Measurements from ENCODE around the gene PTPN3. TPM values are rescaled to one million over a fixed set of nuclear protein-coding genes. Genes with fewer than 3 reads are reported as not detected.

Gene PTPN3
- total RNA-seq, 1 experiment from 2014 or later = not detected

DNA sequence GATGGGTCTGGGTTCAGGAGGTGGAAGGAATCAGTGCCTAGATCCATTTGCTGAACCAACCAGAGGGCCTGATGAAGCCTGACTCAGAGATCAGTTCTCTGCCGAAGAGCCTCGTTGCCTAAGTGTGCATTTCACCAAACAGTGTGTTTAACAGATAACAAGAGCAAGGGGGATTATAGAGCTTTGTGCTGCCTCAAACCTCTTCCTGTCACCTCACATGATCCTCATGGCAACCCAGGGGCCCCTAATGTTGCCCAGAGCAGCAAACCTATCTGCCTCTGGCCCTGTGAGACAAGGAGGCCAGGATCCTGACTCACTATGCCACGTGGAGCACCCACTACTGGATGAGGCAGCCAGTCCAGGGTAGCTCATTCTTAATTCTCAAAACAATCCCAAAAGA, 110.9 kb downstream of the PTPN3 start:
- Histone ChIP-seq H4K20me1 (ENCODE audit: insufficient read depth, low read depth, low read length) (no peaks in the 10 kb centered on the region), H3K9ac (ENCODE audit: low read length) (no peak overlapping the region), H3K27me3 (ENCODE audit: low read length) (no peaks in the 10 kb centered on the region), H3K9me3 (ENCODE audit: low read length) (no peaks in the 10 kb centered on the region), H3K9me2 (replicated peaks; ENCODE audit: insufficient read depth, low read length) (no peaks in the 10 kb centered on the region), H3K79me2 (ENCODE audit: low read length) (no peaks in the 10 kb centered on the region), H3K27ac (ENCODE audit: low read length) (no peak overlapping the region), H3K36me3 (ENCODE audit: insufficient read depth, low read length) (no peaks in the 10 kb centered on the region), H2AFZ (ENCODE audit: low read length) (no peak overlapping the region), H3K4me2 (ENCODE audit: low read depth, low read length, poor library complexity, severe bottlenecking) (no peak overlapping the region), H3K4me3 (ENCODE audit: low read length) (no peak overlapping the region), H3K4me1 (ENCODE audit: low read length) (no peaks in the 10 kb centered on the region)
- no peak for DNase-seq

DNA sequence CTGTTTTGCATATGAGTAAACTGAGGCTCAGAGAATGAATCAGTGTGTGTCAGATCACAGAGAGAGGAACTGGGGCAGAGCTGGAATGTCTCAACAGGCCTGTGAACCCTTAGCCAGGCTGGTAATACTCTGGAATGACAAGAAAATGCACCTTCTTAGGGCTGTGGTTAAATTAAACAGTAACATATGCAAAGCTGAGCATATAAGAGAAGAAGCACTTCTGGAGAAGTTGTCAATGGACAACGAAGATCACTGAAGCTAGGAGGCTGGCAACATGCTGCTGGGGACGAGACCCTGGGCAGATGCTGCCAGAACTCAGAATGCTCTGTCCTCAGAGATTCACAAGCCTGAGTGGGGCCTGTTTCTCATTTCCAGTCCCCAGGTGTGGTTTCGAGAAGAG, 112.6 kb downstream of the PTPN3 start:
- Histone ChIP-seq H4K20me1 (ENCODE audit: insufficient read depth, low read depth, low read length) (no peaks in the 10 kb centered on the region), H3K4me2 (ENCODE audit: low read depth, low read length, poor library complexity, severe bottlenecking) (no peak overlapping the region), H2AFZ (ENCODE audit: low read length) (no peak overlapping the region), H3K9me2 (replicated peaks; ENCODE audit: insufficient read depth, low read length) (no peaks in the 10 kb centered on the region), H3K27ac (ENCODE audit: low read length) (no peak overlapping the region), H3K9me3 (ENCODE audit: low read length) (no peaks in the 10 kb centered on the region), H3K9ac (ENCODE audit: low read length) (no peak overlapping the region), H3K4me1 (ENCODE audit: low read length) (no peaks in the 10 kb centered on the region), H3K4me3 (ENCODE audit: low read length) (no peak overlapping the region), H3K79me2 (ENCODE audit: low read length) (no peaks in the 10 kb centered on the region), H3K27me3 (ENCODE audit: low read length) (no peaks in the 10 kb centered on the region), H3K36me3 (ENCODE audit: insufficient read depth, low read length) (no peaks in the 10 kb centered on the region)
- DNase-seq = no peak

DNA sequence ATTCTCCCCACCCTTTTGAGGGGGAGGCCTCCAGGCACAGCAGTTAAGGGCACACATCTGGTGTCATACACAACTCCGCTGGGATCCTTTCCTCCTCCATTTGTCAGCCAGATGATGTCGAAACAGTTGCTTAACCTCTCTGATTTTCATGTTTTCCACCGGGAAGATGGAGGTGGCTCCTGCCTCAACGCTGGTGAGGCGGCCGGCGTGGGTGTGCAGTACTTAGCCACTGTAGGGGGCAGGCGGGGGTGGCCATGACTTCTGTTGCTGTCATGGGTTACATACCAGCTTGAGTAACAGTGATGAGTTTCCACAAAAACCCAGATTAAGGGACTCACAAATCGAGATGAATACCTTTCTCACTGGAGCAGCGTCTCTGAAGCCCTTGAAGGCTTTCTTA, 114.2 kb downstream of the PTPN3 start:
- Histone ChIP-seq H3K36me3 (ENCODE audit: insufficient read depth, low read length) (no peaks in the 10 kb centered on the region), H3K9ac (ENCODE audit: low read length) (no peak overlapping the region), H3K27ac (ENCODE audit: low read length) (no peak overlapping the region), H3K4me1 (ENCODE audit: low read length) (no peaks in the 10 kb centered on the region), H4K20me1 (ENCODE audit: insufficient read depth, low read depth, low read length) (no peaks in the 10 kb centered on the region), H3K79me2 (ENCODE audit: low read length) (no peaks in the 10 kb centered on the region), H3K27me3 (ENCODE audit: low read length) (no peaks in the 10 kb centered on the region), H3K9me2 (replicated peaks; ENCODE audit: insufficient read depth, low read length) (no peaks in the 10 kb centered on the region), H3K4me2 (ENCODE audit: low read depth, low read length, poor library complexity, severe bottlenecking) (no peak overlapping the region), H3K4me3 (ENCODE audit: low read length) (no peak overlapping the region), H3K9me3 (ENCODE audit: low read length) (no peaks in the 10 kb centered on the region), H2AFZ (ENCODE audit: low read length) (no peak overlapping the region)
- no peak for DNase-seq

DNA sequence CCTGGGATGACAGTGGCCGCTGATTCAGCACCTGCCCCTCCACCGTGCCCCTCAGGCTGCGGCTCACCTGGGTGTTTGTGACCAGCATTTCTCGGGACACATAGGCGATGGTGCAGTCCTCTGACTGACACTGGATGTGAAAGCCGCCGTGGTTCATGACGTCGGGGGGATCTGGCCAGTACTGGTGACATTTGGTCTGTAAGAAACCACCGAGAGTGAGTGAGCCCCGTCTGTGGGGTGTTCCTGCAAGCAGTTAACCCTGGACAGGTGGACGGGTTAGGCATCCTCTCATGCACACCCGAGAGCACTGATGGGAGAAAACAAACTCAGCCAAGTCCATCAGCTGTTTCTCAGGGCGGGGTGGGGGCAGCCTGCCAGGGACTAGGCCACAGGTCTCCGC, 114.8 kb downstream of the PTPN3 start:
- no peak for DNase-seq
- Histone ChIP-seq H3K4me1 (ENCODE audit: low read length) (no peaks in the 10 kb centered on the region), H3K4me2 (ENCODE audit: low read depth, low read length, poor library complexity, severe bottlenecking) (no peak overlapping the region), H3K27ac (ENCODE audit: low read length) (no peak overlapping the region), H4K20me1 (ENCODE audit: insufficient read depth, low read depth, low read length) (no peaks in the 10 kb centered on the region), H3K4me3 (ENCODE audit: low read length) (no peak overlapping the region), H3K79me2 (ENCODE audit: low read length) (no peaks in the 10 kb centered on the region), H3K9me2 (replicated peaks; ENCODE audit: insufficient read depth, low read length) (no peaks in the 10 kb centered on the region), H3K27me3 (ENCODE audit: low read length) (no peaks in the 10 kb centered on the region), H3K9ac (ENCODE audit: low read length) (no peak overlapping the region), H3K9me3 (ENCODE audit: low read length) (no peaks in the 10 kb centered on the region), H2AFZ (ENCODE audit: low read length) (no peak overlapping the region), H3K36me3 (ENCODE audit: insufficient read depth, low read length) (no peaks in the 10 kb centered on the region)

GRCh38 chr9:109382585-109382984, 115.5 kb downstream of the PTPN3 start:
- Histone ChIP-seq H3K9me2 (replicated peaks; ENCODE audit: insufficient read depth, low read length) (no peaks in the 10 kb centered on the region), H4K20me1 (ENCODE audit: insufficient read depth, low read depth, low read length) (no peaks in the 10 kb centered on the region), H3K27ac (ENCODE audit: low read length) (no peak overlapping the region), H2AFZ (ENCODE audit: low read length) (no peak overlapping the region), H3K4me1 (ENCODE audit: low read length) (no peaks in the 10 kb centered on the region), H3K4me2 (ENCODE audit: low read depth, low read length, poor library complexity, severe bottlenecking) (no peak overlapping the region), H3K36me3 (ENCODE audit: insufficient read depth, low read length) (no peaks in the 10 kb centered on the region), H3K9ac (ENCODE audit: low read length) (no peak overlapping the region), H3K4me3 (ENCODE audit: low read length) (no peak overlapping the region), H3K9me3 (ENCODE audit: low read length) (no peaks in the 10 kb centered on the region), H3K79me2 (ENCODE audit: low read length) (no peaks in the 10 kb centered on the region), H3K27me3 (ENCODE audit: low read length) (no peaks in the 10 kb centered on the region)
- DNase-seq = no peak

- no peaks in the 10 kb centered on the region for H4K20me1 ChIP-seq (ENCODE audit: insufficient read depth, low read depth, low read length)
Measured at GRCh38 chr9:109382182-109382581, 115.9 kb downstream of the PTPN3 start.

DNA sequence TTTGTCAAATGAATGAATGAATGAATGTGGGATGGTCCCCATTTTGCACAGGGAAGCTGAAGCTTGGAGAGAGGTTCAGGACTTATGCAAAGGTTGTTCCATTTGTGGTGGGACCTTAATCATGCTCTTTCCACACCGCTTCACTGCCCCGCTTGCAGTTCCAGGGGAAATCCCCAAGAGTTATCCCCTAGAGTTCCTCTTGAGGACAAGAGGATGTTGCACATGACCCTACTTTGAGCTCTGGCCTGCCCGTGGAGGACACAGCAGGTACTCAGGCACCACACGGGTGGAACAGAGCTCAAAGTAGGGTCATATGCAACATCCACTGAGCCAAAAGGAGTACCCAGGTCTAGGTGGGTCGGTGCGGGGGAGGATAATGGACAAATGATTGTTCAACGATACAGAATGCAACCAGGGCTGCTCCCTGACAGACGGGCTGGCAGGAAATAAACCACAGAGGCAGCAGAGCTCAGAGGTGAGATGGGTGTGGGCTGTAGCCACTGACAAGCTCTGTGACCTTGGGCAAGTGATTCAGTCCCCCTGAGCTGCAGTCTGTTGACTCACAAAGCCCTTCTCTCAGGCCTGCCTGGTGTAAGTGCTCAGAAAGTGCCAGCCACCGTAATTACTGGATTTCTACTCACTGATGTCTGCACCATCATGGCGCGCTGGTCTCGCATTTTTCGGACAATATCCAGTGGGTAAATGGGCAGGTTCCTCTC, 116.9 kb downstream of the PTPN3 start:
- Histone ChIP-seq H3K4me1 (ENCODE audit: low read length) (no peaks in the 10 kb centered on the region), H3K79me2 (ENCODE audit: low read length) (no peaks in the 10 kb centered on the region), H4K20me1 (ENCODE audit: insufficient read depth, low read depth, low read length) (no peaks in the 10 kb centered on the region), H3K27me3 (ENCODE audit: low read length) (no peaks in the 10 kb centered on the region), H3K9ac (ENCODE audit: low read length) (no peak overlapping the region), H3K9me3 (ENCODE audit: low read length) (no peaks in the 10 kb centered on the region), H3K9me2 (replicated peaks; ENCODE audit: insufficient read depth, low read length) (no peaks in the 10 kb centered on the region), H2AFZ (ENCODE audit: low read length) (no peak overlapping the region), H3K27ac (ENCODE audit: low read length) (no peak overlapping the region), H3K4me2 (ENCODE audit: low read depth, low read length, poor library complexity, severe bottlenecking) (no peak overlapping the region), H3K36me3 (ENCODE audit: insufficient read depth, low read length) (no peaks in the 10 kb centered on the region), H3K4me3 (ENCODE audit: low read length) (no peak overlapping the region)
- DNase-seq = no peak

More at GRCh38 chr9:109382182-109382581, 115.9 kb downstream of the PTPN3 start:
- no peak overlapping the region for H3K4me3 ChIP-seq (ENCODE audit: low read length)
- no peaks in the 10 kb centered on the region for H3K36me3 ChIP-seq (ENCODE audit: insufficient read depth, low read length)
- H3K27me3 ChIP-seq (ENCODE audit: low read length) = no peaks in the 10 kb centered on the region
- H3K9me2 ChIP-seq (replicated peaks; ENCODE audit: insufficient read depth, low read length) = no peaks in the 10 kb centered on the region
- H2AFZ ChIP-seq (ENCODE audit: low read length) = no peak overlapping the region
- no peaks in the 10 kb centered on the region for H3K9me3 ChIP-seq (ENCODE audit: low read length)
- H3K4me1 ChIP-seq (ENCODE audit: low read length) = no peaks in the 10 kb centered on the region
- no peaks in the 10 kb centered on the region for H3K79me2 ChIP-seq (ENCODE audit: low read length)
- DNase-seq = no peak
- H3K27ac ChIP-seq (ENCODE audit: low read length) = no peak overlapping the region
- H3K9ac ChIP-seq (ENCODE audit: low read length) = no peak overlapping the region
- H3K4me2 ChIP-seq (ENCODE audit: low read depth, low read length, poor library complexity, severe bottlenecking) = no peak overlapping the region

- H2AFZ ChIP-seq (ENCODE audit: low read length) = no peak overlapping the region
- no peaks in the 10 kb centered on the region for H3K79me2 ChIP-seq (ENCODE audit: low read length)
- no peaks in the 10 kb centered on the region for H3K4me1 ChIP-seq (ENCODE audit: low read length)
- H4K20me1 ChIP-seq (ENCODE audit: insufficient read depth, low read depth, low read length) = no peaks in the 10 kb centered on the region
- H3K4me2 ChIP-seq (ENCODE audit: low read depth, low read length, poor library complexity, severe bottlenecking) = no peak overlapping the region
- H3K9me3 ChIP-seq (ENCODE audit: low read length) = no peaks in the 10 kb centered on the region
- H3K9me2 ChIP-seq (replicated peaks; ENCODE audit: insufficient read depth, low read length) = no peaks in the 10 kb centered on the region
- H3K4me3 ChIP-seq (ENCODE audit: low read length) = no peak overlapping the region
- H3K27me3 ChIP-seq (ENCODE audit: low read length) = no peaks in the 10 kb centered on the region
- H3K9ac ChIP-seq (ENCODE audit: low read length) = no peak overlapping the region
- no peaks in the 10 kb centered on the region for H3K36me3 ChIP-seq (ENCODE audit: insufficient read depth, low read length)
- H3K27ac ChIP-seq (ENCODE audit: low read length) = no peak overlapping the region
- no peak for DNase-seq
Measured at GRCh38 chr9:109379513-109379912, 118.6 kb downstream of the PTPN3 start.
